ENCODE measurements around the gene CAPSL.

Gene CAPSL

GRCh38 chr5:35884773-35885172, 53.6 kb downstream of the CAPSL start (continued):
- TF ChIP-seq CREB5 (CRISPR knock-in tag; IDR thresholded peaks at IDR 0.05; ENCODE audit: low read depth) (no peak), GLIS3 (CRISPR knock-in tag; IDR thresholded peaks at IDR 0.05) (no peak), ESRRG (CRISPR knock-in tag; IDR thresholded peaks at IDR 0.05) (no peak)

GRCh38 chr5:35884191-35884769, 54.1 kb downstream of the CAPSL start:
- ATAC-seq, result peak; percentile 98
- TF ChIP-seq RARB (CRISPR knock-in tag; IDR thresholded peaks at IDR 0.05), result no peak
- TF ChIP-seq ISL1 (CRISPR knock-in tag; IDR thresholded peaks at IDR 0.05), result peak; percentile 66
- no peak for TF ChIP-seq ZFP3 (CRISPR knock-in tag; IDR thresholded peaks at IDR 0.05)
- TF ChIP-seq, protein P1, sequence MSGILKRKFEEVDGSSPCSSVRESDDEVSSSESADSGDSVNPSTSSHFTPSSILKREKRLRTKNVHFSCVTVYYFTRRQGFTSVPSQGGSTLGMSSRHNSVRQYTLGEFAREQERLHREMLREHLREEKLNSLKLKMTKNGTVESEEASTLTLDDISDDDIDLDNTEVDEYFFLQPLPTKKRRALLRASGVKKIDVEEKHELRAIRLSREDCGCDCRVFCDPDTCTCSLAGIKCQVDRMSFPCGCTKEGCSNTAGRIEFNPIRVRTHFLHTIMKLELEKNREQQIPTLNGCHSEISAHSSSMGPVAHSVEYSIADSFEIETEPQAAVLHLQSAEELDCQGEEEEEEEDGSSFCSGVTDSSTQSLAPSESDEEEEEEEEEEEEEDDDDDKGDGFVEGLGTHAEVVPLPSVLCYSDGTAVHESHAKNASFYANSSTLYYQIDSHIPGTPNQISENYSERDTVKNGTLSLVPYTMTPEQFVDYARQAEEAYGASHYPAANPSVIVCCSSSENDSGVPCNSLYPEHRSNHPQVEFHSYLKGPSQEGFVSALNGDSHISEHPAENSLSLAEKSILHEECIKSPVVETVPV (CRISPR knock-in tag; IDR thresholded peaks at IDR 0.05), result no peak
- TF ChIP-seq ZNF70 (CRISPR knock-in tag; IDR thresholded peaks at IDR 0.05), result no peak

GRCh38 chr5:35881758-35882157, 56.7 kb downstream of the CAPSL start:
- TF ChIP-seq OSR1 (CRISPR knock-in tag; IDR thresholded peaks at IDR 0.05) (no peak), ZFP3 (CRISPR knock-in tag; IDR thresholded peaks at IDR 0.05) (no peak), ARNTL (CRISPR knock-in tag; IDR thresholded peaks at IDR 0.05; ENCODE audit: borderline replicate concordance, low read depth) (no peak), CSDC2 (CRISPR knock-in tag; IDR thresholded peaks at IDR 0.05) (no peak), ISL1 (CRISPR knock-in tag; IDR thresholded peaks at IDR 0.05) (no peak), PPARA (CRISPR knock-in tag; IDR thresholded peaks at IDR 0.05; ENCODE audit: borderline replicate concordance) (no peak), GLIS3 (CRISPR knock-in tag; IDR thresholded peaks at IDR 0.05) (no peak)
- no peak for ATAC-seq

GRCh38 chr5:35880156-35880555, 58.3 kb downstream of the CAPSL start:
- TF ChIP-seq CSDC2 (CRISPR knock-in tag; IDR thresholded peaks at IDR 0.05) (no peak), TOX (CRISPR knock-in tag; IDR thresholded peaks at IDR 0.05; ENCODE audit: borderline replicate concordance) (no peak), RARB (CRISPR knock-in tag; IDR thresholded peaks at IDR 0.05) (no peak), ZFP3 (CRISPR knock-in tag; IDR thresholded peaks at IDR 0.05) (no peak), PPARA (CRISPR knock-in tag; IDR thresholded peaks at IDR 0.05; ENCODE audit: borderline replicate concordance) (no peak), SNAI2 (CRISPR knock-in tag; IDR thresholded peaks at IDR 0.05) (no peak), BACH2 (CRISPR knock-in tag; IDR thresholded peaks at IDR 0.05; ENCODE audit: borderline replicate concordance) (no peak), ARNTL (CRISPR knock-in tag; IDR thresholded peaks at IDR 0.05; ENCODE audit: borderline replicate concordance, low read depth) (no peak), ISL1 (CRISPR knock-in tag; IDR thresholded peaks at IDR 0.05) (no peak), ZNF70 (CRISPR knock-in tag; IDR thresholded peaks at IDR 0.05) (no peak), ESRRG (CRISPR knock-in tag; IDR thresholded peaks at IDR 0.05) (no peak), CREB5 (CRISPR knock-in tag; IDR thresholded peaks at IDR 0.05; ENCODE audit: low read depth) (no peak), GLIS3 (CRISPR knock-in tag; IDR thresholded peaks at IDR 0.05) (no peak), ZFP30 (CRISPR knock-in tag; IDR thresholded peaks at IDR 0.05) (no peak), ZC3H10 (CRISPR knock-in tag; IDR thresholded peaks at IDR 0.05) (no peak), ZNF565 (CRISPR knock-in tag; conservative IDR thresholded peaks at IDR 0.05; ENCODE audit: low read depth) (no peak), ZNF8 (CRISPR knock-in tag; IDR thresholded peaks at IDR 0.05) (no peak), OSR1 (CRISPR knock-in tag; IDR thresholded peaks at IDR 0.05) (no peak)
- TF ChIP-seq, protein P2, sequence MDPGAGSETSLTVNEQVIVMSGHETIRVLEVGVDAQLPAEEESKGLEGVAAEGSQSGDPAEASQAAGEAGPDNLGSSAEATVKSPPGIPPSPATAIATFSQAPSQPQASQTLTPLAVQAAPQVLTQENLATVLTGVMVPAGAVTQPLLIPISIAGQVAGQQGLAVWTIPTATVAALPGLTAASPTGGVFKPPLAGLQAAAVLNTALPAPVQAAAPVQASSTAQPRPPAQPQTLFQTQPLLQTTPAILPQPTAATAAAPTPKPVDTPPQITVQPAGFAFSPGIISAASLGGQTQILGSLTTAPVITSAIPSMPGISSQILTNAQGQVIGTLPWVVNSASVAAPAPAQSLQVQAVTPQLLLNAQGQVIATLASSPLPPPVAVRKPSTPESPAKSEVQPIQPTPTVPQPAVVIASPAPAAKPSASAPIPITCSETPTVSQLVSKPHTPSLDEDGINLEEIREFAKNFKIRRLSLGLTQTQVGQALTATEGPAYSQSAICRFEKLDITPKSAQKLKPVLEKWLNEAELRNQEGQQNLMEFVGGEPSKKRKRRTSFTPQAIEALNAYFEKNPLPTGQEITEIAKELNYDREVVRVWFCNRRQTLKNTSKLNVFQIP (CRISPR knock-in tag; IDR thresholded peaks at IDR 0.05; ENCODE audit: borderline replicate concordance, low read depth), result no peak
- TF ChIP-seq, protein P3, sequence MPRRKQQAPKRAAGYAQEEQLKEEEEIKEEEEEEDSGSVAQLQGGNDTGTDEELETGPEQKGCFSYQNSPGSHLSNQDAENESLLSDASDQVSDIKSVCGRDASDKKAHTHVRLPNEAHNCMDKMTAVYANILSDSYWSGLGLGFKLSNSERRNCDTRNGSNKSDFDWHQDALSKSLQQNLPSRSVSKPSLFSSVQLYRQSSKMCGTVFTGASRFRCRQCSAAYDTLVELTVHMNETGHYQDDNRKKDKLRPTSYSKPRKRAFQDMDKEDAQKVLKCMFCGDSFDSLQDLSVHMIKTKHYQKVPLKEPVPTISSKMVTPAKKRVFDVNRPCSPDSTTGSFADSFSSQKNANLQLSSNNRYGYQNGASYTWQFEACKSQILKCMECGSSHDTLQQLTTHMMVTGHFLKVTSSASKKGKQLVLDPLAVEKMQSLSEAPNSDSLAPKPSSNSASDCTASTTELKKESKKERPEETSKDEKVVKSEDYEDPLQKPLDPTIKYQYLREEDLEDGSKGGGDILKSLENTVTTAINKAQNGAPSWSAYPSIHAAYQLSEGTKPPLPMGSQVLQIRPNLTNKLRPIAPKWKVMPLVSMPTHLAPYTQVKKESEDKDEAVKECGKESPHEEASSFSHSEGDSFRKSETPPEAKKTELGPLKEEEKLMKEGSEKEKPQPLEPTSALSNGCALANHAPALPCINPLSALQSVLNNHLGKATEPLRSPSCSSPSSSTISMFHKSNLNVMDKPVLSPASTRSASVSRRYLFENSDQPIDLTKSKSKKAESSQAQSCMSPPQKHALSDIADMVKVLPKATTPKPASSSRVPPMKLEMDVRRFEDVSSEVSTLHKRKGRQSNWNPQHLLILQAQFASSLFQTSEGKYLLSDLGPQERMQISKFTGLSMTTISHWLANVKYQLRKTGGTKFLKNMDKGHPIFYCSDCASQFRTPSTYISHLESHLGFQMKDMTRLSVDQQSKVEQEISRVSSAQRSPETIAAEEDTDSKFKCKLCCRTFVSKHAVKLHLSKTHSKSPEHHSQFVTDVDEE (CRISPR knock-in tag; IDR thresholded peaks at IDR 0.05), result no peak
- ATAC-seq, result no peak

Measured in SK-N-SH treated with all-trans-retinoic acid at 6 μM for 48 hours (cell line).